Thymus (tissue), 11 donors: ENCODE data around the gene TRERF1. TPM values are rescaled to one million over a fixed set of nuclear protein-coding genes. Genes with fewer than 3 reads are reported as not detected.

Experiments
- DNase-seq, 9 donors: peaks; one replicate each; pipeline ENCODE4 v3.0.0-alpha.2; 2013; ENCODE audit warnings: low spot score in 9 of 9, low read depth in 6 of 9, missing footprints in 1 of 9
- H3K27ac ChIP-seq, 2 donors: one replicate each; pipeline ENCODE4 v1.5.1; 2013; ENCODE audit warnings: control low read depth in 1 of 2, low read depth in 1 of 2, low read length in 1 of 2, mild to moderate bottlenecking in 1 of 2, moderate library complexity in 1 of 2
- H3K27me3 ChIP-seq, 2 donors: one replicate each; pipeline ENCODE4 v1.5.1; 2013; ENCODE audit warnings: low read length in 1 of 2; ENCODE audit not compliant: control insufficient read depth in 2 of 2, insufficient read depth in 1 of 2
- H3K36me3 ChIP-seq, 2 donors: one replicate each; pipeline ENCODE4 v1.5.1; 2013; ENCODE audit warnings: low read length in 1 of 2, mild to moderate bottlenecking in 1 of 2, moderate library complexity in 1 of 2; ENCODE audit not compliant: control insufficient read depth in 2 of 2, insufficient read depth in 2 of 2
- H3K4me1 ChIP-seq, 2 donors: one replicate each; pipeline ENCODE4 v1.5.1; 2013; ENCODE audit warnings: low read length in 2 of 2; ENCODE audit not compliant: control insufficient read depth in 2 of 2, insufficient read depth in 2 of 2
- H3K4me3 ChIP-seq, 2 donors: one replicate each; pipeline ENCODE4 v1.5.1; 2013; ENCODE audit warnings: low read length in 2 of 2, control low read depth in 1 of 2, mild to moderate bottlenecking in 1 of 2
- H3K9me3 ChIP-seq, 2 donors: one replicate each; pipeline ENCODE4 v1.5.1; 2013; ENCODE audit warnings: low read length in 1 of 2, mild to moderate bottlenecking in 1 of 2; ENCODE audit not compliant: control insufficient read depth in 2 of 2, insufficient read depth in 1 of 2
- WGBS: extraction: QIAGEN DNeasy Blood & Tissue Kit; methylation state at CpG from one replicate; pipeline ENCODE4 v1.1.7; 2013; 5-methylcytosine and 5-hydroxymethylcytosine counted together
- polyA plus RNA-seq: library from polyadenylated mRNA; stranded (reverse); fragments of 200-250 nt; gene quantifications from one replicate; pipeline ENCODE4 v1.2.3, GENCODE V29; 2013
- total RNA-seq: library from RNA; stranded (reverse); fragments of 120-200 nt; gene quantifications from one replicate; pipeline ENCODE4 v1.2.4, GENCODE V29; 2013
- donor health status: healthy.

Gene TRERF1
- total and polyA plus RNA-seq, 2 donors: 5.4 to 8.9 TPM

DNA sequence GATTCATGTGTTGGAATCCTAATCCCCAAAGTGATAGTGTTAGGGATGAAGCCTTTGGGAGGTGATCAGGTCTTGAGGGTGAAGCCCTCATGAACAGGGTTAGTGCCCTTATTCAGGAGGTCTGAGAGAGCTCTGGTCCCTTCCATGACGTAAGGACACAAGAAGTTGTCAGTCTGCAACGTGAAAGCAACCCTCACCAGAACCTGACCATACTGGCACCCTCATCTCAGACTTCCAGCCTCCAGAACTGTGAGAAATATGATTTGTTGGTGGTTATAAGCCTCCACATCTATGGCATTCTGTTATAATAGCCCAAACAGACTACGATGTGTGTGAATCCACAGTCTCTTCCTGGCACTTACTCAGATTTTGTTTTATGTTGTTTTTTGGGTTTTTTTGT is 90.7 kb downstream of the TRERF1 start:
- Histone ChIP-seq H3K4me3 (no peak overlapping the region), H3K36me3 (peaks cover 6 to 28% of the 10 kb centered on the region in 2 donors), H3K9me3 (peaks cover 0 to 3% of the 10 kb centered on the region in 2 donors), H3K4me1 (peaks cover 8 to 12% of the 10 kb centered on the region in 2 donors), H3K27ac (no peak overlapping the region), H3K27me3 (no peaks in the 10 kb centered on the region)
- WGBS: 99% methylated on average over 3 of the region's 3 CpGs
- no peak for DNase-seq

DNA sequence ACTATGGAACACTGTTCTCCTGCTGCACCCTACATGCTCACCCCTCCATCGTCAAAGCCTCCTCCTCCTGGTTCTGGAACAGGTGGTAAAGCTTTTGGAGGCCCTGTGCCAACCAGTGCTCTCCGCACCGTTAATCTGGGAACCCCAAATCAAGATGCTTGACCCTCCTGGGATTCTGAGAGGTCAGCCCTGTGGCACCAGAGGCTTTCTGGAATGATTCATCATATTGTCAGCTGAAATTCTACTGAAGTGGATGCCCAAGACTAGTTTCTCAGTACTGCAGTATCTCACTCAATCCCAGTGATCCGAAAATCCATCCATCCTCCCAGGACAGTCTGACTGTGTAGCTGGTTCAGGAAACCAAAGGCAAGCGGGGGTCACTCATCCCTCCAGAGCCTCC is 92.7 kb downstream of the TRERF1 start:
- Histone ChIP-seq H3K4me1 (peaks cover 0 to 5% of the 10 kb centered on the region in 2 donors), H3K27ac (no peak overlapping the region), H3K36me3 (peaks cover 6 to 31% of the 10 kb centered on the region in 2 donors), H3K27me3 (no peaks in the 10 kb centered on the region), H3K4me3 (no peak overlapping the region), H3K9me3 (no peaks in the 10 kb centered on the region)
- 99% methylated on average over 5 of the region's 5 CpGs for WGBS
- no peak for DNase-seq

- peaks cover 0 to 5% of the 10 kb centered on the region in 2 donors for H3K4me1 ChIP-seq
- no peaks in the 10 kb centered on the region for H3K27me3 ChIP-seq
- H3K27ac ChIP-seq: no peak overlapping the region
- no peak overlapping the region for H3K4me3 ChIP-seq
- H3K9me3 ChIP-seq: no peaks in the 10 kb centered on the region
- DNase-seq: no peak
- 96% methylated on average over 3 of the region's 3 CpGs for WGBS
- H3K36me3 ChIP-seq: peaks cover 0 to 11% of the 10 kb centered on the region in 2 donors
Observed at GRCh38 chr6:42355416-42355815, 96.3 kb downstream of the TRERF1 start.

DNA sequence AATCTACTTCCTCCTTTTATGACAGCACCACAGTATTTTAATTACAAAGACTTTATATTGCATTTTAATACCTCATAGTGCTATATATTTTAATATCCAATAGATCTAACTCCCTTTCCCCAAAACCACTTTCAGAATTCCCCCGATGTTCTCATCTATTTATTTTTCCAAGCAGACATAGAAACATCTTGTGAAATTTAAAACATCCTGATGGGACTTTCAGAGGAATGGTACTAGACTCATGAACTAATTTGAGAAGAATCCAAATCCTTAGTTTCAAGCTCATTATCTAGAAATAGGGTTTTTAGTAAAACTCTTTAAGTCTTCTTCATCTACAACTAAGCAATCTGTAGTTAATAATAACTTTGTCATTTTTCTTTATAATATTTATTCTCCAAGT is 97.0 kb downstream of the TRERF1 start:
- Histone ChIP-seq H3K4me3 (no peak overlapping the region), H3K27me3 (no peaks in the 10 kb centered on the region), H3K27ac (no peak overlapping the region), H3K9me3 (no peaks in the 10 kb centered on the region), H3K36me3 (peaks cover 0 to 10% of the 10 kb centered on the region in 2 donors), H3K4me1 (peaks cover 0 to 5% of the 10 kb centered on the region in 2 donors)
- WGBS: 94% methylated on average over 1 of the region's 1 CpG
- no peak for DNase-seq

DNA sequence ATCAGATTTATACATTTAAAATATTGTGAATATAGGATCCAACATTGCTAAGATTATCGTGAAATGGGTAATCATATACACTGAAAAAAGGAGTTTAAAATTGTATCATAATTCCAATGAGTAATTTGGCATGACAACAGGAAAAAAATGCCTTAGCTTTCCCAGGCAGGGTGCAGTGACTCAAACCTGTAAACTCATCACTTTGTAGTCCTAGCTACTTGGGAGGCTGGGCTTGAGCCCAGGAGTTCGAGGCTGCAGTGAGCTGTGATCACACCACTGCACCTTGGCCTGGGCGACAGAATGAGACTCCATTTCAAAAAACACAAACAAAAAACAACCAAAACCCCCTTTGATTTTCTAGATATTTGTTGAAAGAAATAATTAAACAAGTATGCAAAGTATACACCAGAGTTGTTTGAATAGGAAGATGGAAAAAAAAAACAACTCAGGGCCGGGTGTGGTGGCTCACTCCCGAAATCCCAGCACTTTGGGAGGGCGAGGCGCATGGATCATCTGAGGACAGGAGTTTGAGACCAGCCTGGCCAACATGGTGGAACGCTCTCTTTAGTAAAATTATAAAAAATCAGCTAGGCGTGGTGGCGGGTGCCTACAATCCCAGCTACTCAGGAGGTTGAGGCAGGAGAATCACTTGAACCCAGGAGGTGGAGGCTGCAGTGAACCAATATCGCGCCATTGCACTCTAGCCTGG is 98.7 kb downstream of the TRERF1 start:
- H3K36me3 ChIP-seq: peaks cover 0 to 3% of the 10 kb centered on the region in 2 donors
- 98% methylated on average over 12 of the region's 12 CpGs for WGBS

GRCh38 chr6:42350911-42351310 is 100.8 kb downstream of the TRERF1 start:
- H3K27ac ChIP-seq: no peak overlapping the region
- no peak for DNase-seq
- no peaks in the 10 kb centered on the region for H3K27me3 ChIP-seq
- H3K4me1 ChIP-seq: no peaks in the 10 kb centered on the region
- 97% methylated on average over 3 of the region's 3 CpGs for WGBS
- H3K36me3 ChIP-seq: peaks cover 5 to 8% of the 10 kb centered on the region in 2 donors
- H3K9me3 ChIP-seq: no peaks in the 10 kb centered on the region
- no peak overlapping the region for H3K4me3 ChIP-seq

More for the DNA sequence above, 98.7 kb downstream of the TRERF1 start:
- no peak overlapping the region for H3K27ac ChIP-seq
- no peak for DNase-seq
- no peaks in the 10 kb centered on the region for H3K9me3 ChIP-seq
- H3K27me3 ChIP-seq: no peaks in the 10 kb centered on the region
- no peak overlapping the region for H3K4me3 ChIP-seq
- peaks cover 0 to 2% of the 10 kb centered on the region in 2 donors for H3K4me1 ChIP-seq

- H3K27me3 ChIP-seq: no peaks in the 10 kb centered on the region
- no peak overlapping the region for H3K4me3 ChIP-seq
- no peaks in the 10 kb centered on the region for H3K4me1 ChIP-seq
- no peaks in the 10 kb centered on the region for H3K9me3 ChIP-seq
- H3K36me3 ChIP-seq: peaks cover 3 to 10% of the 10 kb centered on the region in 2 donors
- no peak overlapping the region for H3K27ac ChIP-seq
- 97% methylated on average over 10 of the region's 10 CpGs for WGBS
- DNase-seq: no peak
Observed at GRCh38 chr6:42349753-42350511, 101.8 kb downstream of the TRERF1 start.

DNA sequence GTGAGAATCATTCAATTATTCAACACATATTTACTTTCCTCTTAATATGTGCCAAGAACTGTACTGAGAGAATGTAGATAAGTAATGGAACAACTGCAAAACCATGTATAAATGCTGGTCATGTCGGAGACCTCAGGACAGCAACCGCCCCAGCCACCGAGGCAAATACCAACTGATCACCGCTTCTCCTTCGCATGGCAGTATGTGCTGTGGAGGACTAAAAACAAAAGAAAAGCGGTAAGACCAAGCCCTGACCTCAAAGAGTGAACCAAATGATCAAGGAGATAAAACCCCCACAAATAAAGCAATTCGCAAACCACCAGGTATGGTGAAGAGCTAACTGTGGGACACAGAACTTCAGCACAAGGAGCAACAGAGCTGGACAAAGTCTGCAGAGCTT is 104.3 kb downstream of the TRERF1 start:
- H3K4me3 ChIP-seq: no peak overlapping the region
- H3K4me1 ChIP-seq: no peaks in the 10 kb centered on the region
- DNase-seq: no peak
- peaks cover 3 to 10% of the 10 kb centered on the region in 2 donors for H3K36me3 ChIP-seq
- no peak overlapping the region for H3K27ac ChIP-seq
- H3K27me3 ChIP-seq: no peaks in the 10 kb centered on the region
- WGBS: 89% methylated on average over 7 of the region's 7 CpGs
- H3K9me3 ChIP-seq: no peaks in the 10 kb centered on the region

DNA sequence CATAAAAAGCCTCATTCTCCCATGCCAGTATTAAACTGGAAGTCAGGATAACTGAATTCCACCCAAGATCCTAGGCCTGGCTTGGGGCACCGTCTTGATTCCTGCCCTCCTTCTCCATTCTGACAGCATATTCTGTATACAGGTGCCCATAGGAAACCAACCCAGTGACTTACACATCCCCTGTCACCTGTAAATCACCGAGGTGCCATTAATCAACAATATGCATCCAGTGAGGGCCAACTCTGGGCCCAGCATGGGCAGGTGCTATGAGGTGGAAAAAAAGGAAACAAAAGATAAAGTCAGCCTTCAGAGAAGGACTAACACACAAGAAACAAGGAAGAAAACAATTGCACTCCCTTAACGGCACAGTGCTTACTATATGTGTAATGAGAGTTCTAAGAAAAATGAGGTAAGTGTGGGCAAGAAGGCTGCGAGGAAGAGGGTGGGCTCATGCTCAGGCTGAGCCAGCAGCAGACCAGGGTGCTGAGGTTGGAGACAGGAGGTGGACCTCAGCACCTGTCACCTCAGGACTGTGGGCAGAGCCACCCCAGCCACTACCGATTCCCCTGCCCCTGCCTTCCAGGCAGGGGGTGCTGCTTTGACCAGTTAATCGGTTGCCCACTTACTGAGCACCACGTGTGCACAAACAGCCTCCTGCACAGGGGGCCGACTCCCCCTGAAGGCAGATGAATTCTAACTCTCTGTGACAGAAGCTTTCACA is 105.9 kb downstream of the TRERF1 start:
- Histone ChIP-seq H3K27me3 (no peaks in the 10 kb centered on the region), H3K9me3 (no peaks in the 10 kb centered on the region), H3K36me3 (peaks cover 3 to 13% of the 10 kb centered on the region in 2 donors), H3K4me3 (no peak overlapping the region), H3K27ac (no peak overlapping the region), H3K4me1 (no peaks in the 10 kb centered on the region)
- 90% methylated on average over 8 of the region's 8 CpGs for WGBS
- no peak for DNase-seq
